ENCODE measurements around the gene PSMC3.

PSMC3 gene

GRCh38 chr11:47442514-47442913 is 16.3 kb upstream of the PSMC3 start:
- no peak for DNase-seq

DNA sequence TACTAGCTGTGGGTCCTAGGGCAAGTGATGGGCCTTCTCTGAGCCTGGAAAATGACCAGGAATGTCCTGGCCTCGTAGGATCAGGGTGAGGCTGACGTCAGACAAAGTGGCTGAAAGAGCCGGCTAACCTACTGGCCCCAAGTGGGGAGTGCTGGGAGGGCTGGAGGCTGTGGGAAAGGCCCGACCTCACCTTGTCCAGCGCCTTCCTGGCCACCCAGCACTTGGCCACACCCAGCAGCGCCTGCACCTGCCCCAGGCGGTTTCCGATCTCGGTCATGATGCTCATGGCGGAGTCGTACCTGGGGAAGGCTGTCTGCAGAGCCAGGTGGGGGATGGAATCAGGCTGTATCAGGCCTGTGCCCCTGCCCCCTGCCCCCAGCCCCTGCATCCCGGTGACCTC is 15.2 kb upstream of the PSMC3 start:
- DNase-seq = no peak

GRCh38 chr11:47440054-47440476 is 13.8 kb upstream of the PSMC3 start:
- no peak for DNase-seq

GRCh38 chr11:47438721-47439120 is 12.5 kb upstream of the PSMC3 start:
- no peak for DNase-seq

DNA sequence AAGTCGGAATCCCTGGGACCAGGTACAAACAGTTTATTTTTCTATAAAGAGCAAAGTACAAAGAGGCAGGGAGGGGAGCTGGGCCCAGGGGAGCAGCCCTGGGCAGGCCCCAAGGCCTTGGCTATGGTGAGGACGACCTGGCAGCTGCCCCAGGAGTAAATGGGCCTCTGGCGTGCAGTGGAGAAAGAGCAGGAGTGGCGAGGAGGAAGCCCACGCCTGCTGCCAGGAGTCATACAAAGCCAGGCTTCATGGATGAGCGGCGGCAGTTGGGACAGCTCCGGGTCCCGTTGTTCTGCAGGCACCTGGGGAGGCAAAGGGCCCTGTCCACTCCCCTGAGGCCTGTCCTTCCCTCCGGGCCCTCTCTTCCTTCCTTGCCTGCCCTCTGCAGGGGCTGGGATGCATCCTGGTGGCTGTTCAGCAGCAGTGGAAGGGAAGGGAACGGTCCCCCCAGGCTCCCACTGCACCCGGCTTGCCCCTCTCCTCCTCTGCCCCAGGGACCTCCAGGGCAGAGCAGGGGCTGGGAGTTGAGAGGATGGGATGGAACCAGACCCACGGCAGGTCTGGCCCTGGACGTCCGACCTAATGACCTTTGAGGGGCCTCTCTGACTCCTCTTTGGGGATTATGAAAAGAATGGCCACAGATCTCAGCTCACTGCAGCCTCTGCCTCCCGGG is 11.6 kb upstream of the PSMC3 start:
- peak; percentile 23 for DNase-seq

GRCh38 chr11:47437218-47437745 is 11.0 kb upstream of the PSMC3 start:
- DNase-seq = no peak

DNA sequence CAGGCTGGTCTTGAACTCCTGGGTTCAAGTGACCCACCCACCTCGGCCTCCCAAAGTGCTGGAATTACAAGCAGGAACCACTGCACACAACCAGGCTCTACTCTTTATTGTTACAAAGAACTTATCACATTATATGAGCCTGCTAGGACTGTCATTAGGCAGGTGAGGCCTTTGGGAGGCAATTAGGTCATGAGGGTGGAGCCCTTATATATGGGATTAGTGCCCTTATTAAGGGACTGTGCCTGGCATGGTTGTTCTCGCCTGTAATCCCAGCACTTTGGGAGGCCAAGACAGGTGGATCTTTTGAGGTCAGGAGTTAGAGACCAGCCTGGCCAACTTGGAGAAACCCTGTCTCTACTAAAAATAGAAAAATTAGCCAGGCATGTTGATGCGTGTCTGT is 10.5 kb upstream of the PSMC3 start:
- no peak for DNase-seq

DNA sequence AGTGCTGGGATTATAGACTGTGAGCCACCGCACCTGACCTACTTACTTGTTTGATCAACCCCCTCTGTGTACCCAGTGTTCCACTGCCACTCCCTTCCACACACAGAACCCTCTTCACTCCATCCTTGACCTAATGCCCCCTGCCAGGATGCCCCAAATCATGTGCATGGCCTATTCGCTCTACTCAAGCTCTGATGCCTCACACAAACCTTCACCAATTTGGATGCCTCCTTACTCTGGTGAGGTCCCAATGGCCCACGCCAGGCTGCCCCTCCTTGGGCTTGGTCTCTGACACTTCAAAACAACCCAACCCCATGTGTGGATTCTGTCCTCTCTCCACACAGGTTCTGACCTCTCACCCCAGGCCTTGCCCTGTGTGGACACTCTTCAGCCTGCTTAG is 9.4 kb upstream of the PSMC3 start:
- no peak for DNase-seq

DNA sequence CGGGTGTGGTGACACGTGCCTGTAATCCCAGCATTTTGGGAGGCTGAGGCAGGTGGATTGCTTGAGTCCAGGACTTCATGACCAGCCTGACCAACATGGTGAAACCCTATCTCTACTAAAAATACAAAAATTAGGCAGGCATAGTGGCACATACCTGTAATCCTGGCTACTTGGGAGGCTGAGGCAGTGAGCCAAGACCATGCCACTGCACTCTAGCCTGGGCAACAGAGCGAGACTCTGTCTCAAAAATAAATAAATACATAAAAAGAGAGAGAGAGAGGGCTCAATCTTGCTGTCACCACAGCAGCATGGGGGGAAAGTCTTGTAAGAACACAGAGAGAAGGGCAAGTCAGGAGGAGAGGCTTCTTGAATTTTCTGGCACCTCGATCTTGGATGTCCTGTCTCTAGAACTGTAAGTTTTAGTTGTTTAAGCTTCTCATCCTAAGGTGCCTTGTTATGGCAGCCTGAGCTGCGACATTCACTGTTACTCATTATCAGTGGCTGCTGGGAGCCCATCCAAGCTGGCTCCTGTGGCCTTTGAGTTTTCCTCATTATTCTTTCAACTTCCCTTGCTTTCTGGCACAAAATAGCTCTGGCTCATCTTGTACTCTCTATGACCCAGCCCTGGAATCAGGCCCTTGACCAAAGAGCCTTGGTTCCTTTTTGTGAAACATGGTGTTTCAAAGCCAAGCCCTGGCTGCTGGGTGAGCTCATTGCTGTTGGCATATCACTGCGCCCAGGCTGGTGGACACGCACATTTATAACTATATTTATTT is 8.0 kb upstream of the PSMC3 start:
- no peak for DNase-seq

GRCh38 chr11:47433157-47433556 is 6.9 kb upstream of the PSMC3 start:
- DNase-seq = no peak

GRCh38 chr11:47431356-47432083 is 5.3 kb upstream of the PSMC3 start:
- DNase-seq = no peak

GRCh38 chr11:47430524-47430923 is 4.3 kb upstream of the PSMC3 start:
- no peak for DNase-seq

GRCh38 chr11:47425611-47426010 is 628 bp downstream of the PSMC3 start:
- no peak for DNase-seq

GRCh38 chr11:47418454-47419259 is 7.6 kb downstream of the PSMC3 start:
- DNase-seq = no peak

GRCh38 chr11:47417712-47418111 is 8.5 kb downstream of the PSMC3 start:
- DNase-seq = no peak

DNA sequence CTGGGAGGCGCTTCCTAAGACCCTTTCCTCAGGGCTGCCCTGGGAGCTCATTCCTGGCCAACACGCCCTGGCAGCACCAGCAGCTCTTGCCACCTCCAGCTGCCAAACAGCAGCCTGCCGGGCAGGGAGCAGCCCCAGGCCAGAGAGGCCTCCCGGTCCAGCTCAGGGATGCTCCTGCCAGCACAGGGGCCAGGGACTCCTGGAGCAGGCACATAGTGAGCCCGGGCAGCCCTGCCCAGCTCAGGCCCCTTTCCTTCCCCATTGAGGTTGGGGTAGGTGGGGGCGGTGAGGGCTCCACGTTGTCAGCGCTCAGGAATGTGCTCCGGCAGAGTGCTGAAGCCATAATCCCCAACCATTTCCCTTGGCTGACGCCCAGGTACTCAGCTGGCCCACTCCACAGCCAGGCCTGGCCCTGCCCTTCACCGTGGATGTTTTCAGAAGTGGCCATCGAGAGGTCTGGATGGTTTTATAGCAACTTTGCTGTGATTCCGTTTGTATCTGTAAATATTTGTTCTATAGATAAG is 10.2 kb downstream of the PSMC3 start:
- DNase-seq = peak; percentile 88

- DNase-seq = no peak
Measured at GRCh38 chr11:47415091-47415854, 11.0 kb downstream of the PSMC3 start.

DNA sequence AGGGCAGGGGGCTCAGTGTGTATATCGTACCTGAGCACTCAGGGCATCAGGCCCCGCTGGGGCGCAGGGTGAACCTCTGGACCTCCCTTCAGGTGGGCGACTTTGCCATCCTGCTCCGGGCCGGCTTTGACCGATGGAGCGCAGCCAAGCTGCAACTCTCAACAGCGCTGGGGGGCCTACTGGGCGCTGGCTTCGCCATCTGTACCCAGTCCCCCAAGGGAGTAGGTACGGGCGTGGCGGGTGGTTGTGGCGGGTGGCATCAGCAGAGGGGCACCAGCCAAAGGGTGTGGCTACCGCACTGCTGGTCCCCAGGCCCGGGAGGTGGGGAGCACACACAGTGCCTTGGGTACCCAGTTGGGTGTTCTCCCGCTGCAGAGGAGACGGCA is 11.6 kb downstream of the PSMC3 start:
- DNase-seq = no peak

- DNase-seq = no peak
Measured at GRCh38 chr11:47413908-47414684, 12.1 kb downstream of the PSMC3 start.

DNA sequence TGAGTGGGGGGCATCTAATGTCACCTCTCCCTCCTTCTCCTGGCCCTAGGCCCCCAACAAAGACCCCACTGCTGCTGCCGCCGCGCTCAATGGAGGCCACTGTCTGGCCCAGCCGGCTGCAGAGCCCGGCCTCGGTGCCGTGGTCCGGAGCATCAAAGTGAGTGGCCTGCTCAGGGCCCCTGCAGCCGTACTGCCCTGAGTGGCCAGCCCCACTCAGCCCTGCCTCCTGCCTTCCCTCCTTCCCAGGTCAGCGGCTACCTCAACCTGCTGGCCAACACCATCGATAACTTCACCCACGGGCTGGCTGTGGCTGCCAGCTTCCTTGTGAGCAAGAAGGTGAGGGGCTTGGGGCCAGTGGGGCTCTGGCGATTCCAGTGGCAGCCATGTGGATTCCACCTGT is 12.9 kb downstream of the PSMC3 start:
- no peak for DNase-seq

Data from DMS53 (cell line).